ENCODE results near the gene GOLT1A.

DNA sequence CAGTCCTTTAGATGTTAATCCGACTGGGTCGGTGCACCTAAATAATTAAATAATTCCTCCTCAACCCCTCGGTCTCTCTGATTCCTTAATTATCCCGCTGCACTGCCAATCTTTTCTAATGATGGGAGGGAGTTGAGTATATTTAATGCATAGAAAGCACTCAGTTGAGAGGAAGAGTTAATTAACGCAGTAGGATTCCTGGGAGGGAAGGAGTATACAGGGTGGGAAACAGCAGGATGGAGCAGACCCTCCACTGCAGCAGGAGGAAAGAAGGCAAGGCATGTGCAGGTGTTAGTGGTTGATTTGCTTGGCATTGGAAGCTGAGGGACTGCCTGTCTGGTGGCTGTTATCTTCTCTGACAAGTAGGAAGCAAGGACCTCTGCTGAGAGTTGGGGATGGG, 37.7 kb downstream of the GOLT1A start:
- no peak for TF ChIP-seq POLR2A (IDR thresholded peaks at IDR 0.05)
- TF ChIP-seq, protein P1, sequence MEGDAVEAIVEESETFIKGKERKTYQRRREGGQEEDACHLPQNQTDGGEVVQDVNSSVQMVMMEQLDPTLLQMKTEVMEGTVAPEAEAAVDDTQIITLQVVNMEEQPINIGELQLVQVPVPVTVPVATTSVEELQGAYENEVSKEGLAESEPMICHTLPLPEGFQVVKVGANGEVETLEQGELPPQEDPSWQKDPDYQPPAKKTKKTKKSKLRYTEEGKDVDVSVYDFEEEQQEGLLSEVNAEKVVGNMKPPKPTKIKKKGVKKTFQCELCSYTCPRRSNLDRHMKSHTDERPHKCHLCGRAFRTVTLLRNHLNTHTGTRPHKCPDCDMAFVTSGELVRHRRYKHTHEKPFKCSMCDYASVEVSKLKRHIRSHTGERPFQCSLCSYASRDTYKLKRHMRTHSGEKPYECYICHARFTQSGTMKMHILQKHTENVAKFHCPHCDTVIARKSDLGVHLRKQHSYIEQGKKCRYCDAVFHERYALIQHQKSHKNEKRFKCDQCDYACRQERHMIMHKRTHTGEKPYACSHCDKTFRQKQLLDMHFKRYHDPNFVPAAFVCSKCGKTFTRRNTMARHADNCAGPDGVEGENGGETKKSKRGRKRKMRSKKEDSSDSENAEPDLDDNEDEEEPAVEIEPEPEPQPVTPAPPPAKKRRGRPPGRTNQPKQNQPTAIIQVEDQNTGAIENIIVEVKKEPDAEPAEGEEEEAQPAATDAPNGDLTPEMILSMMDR (IDR thresholded peaks at IDR 0.05): no peak

All from lower leg skin (tissue), 3 donors.